H1 (cell line): ENCODE measurements around the gene THOC6.

Experiments used
- CHD1 ChIP-seq: IDR thresholded peaks from 2 replicates; pipeline ENCODE4 v1.6.1; 2012; ENCODE audit warnings: low read depth, low read length, improper control_type of control experiment
- JUND ChIP-seq: IDR thresholded peaks from 2 replicates; pipeline ENCODE4 v1.6.1; 2011; ENCODE audit warnings: mild to moderate bottlenecking, improper control_type of control experiment, low read length
- POLR2A ChIP-seq, 2 experiments: IDR thresholded peaks; 1 replicate in 1 of 2; 2 replicates in 1 of 2; pipeline ENCODE4 v1.6.1; 2011; ENCODE audit warnings: low read depth in 2 of 2, low read length in 2 of 2, mild to moderate bottlenecking in 2 of 2; ENCODE audit errors: control extremely low read depth in 1 of 2
- SIN3A ChIP-seq, 2 experiments: IDR thresholded peaks in 1 of 2; conservative IDR thresholded peaks in 1 of 2; 2 replicates each; pipeline ENCODE4 v1.6.1; 2011 to 2012; ENCODE audit warnings: low read length in 2 of 2, improper control_type of control experiment in 1 of 2, low read depth in 1 of 2, mild to moderate bottlenecking in 1 of 2
- SRF ChIP-seq: IDR thresholded peaks from 2 replicates; pipeline ENCODE4 v1.6.1; 2011; ENCODE audit warnings: mild to moderate bottlenecking, low read depth, low read length, moderate library complexity
- TF ChIP-seq, protein P1 (sequence below), 3 experiments: IDR thresholded peaks; 1 replicate in 2 of 3; 2 replicates in 1 of 3; pipeline versions ENCODE4 v1.5.1 to v1.6.1; 2011; ENCODE audit warnings: low read length in 3 of 3, mild to moderate bottlenecking in 3 of 3, inconsistent platforms in 2 of 3, low read depth in 1 of 3, moderate library complexity in 1 of 3; ENCODE audit not compliant: insufficient read depth in 1 of 3; ENCODE audit errors: control extremely low read depth in 1 of 3
- TF ChIP-seq, protein P2 (sequence below): IDR thresholded peaks from 2 replicates; pipeline ENCODE4 v1.6.1; 2012; ENCODE audit warnings: low read length, inconsistent platforms

DNA sequence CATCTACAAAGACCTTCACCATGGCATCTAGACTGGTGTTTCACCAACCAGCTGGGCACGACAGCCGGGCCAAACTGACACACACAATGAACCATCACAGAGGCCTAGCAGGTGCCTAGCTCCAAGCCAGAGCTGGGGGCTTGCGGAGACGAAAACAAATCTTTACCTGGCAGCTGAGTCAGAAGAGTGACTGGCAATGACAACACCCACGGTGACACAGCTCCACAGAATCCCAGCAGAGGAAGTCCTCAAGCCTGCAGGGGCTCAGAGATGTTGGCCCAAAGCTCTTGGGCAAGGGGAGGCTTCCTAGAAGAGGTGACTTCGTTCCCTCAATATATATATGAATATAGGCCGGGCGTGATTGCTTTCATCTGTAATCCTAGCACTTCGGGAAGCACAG is 27.7 kb downstream of the THOC6 start:
- TF ChIP-seq, protein P1, sequence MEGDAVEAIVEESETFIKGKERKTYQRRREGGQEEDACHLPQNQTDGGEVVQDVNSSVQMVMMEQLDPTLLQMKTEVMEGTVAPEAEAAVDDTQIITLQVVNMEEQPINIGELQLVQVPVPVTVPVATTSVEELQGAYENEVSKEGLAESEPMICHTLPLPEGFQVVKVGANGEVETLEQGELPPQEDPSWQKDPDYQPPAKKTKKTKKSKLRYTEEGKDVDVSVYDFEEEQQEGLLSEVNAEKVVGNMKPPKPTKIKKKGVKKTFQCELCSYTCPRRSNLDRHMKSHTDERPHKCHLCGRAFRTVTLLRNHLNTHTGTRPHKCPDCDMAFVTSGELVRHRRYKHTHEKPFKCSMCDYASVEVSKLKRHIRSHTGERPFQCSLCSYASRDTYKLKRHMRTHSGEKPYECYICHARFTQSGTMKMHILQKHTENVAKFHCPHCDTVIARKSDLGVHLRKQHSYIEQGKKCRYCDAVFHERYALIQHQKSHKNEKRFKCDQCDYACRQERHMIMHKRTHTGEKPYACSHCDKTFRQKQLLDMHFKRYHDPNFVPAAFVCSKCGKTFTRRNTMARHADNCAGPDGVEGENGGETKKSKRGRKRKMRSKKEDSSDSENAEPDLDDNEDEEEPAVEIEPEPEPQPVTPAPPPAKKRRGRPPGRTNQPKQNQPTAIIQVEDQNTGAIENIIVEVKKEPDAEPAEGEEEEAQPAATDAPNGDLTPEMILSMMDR (IDR thresholded peaks at IDR 0.05; ENCODE audit: control extremely low read depth in 1 of 3, insufficient read depth in 1 of 3, low read depth in 1 of 3, low read length in 3 of 3): no peak
- TF ChIP-seq SIN3A (conservative IDR thresholded peaks at IDR 0.05 in 1 of 2, IDR thresholded peaks at IDR 0.05 in 1 of 2; ENCODE audit: low read depth in 1 of 2, low read length in 2 of 2) (no peak), POLR2A (IDR thresholded peaks at IDR 0.05; ENCODE audit: control extremely low read depth in 1 of 2, low read depth in 2 of 2, low read length in 2 of 2) (no peak), SRF (no peak), CHD1 (no peak), JUND (no peak)
- TF ChIP-seq, protein P2, sequence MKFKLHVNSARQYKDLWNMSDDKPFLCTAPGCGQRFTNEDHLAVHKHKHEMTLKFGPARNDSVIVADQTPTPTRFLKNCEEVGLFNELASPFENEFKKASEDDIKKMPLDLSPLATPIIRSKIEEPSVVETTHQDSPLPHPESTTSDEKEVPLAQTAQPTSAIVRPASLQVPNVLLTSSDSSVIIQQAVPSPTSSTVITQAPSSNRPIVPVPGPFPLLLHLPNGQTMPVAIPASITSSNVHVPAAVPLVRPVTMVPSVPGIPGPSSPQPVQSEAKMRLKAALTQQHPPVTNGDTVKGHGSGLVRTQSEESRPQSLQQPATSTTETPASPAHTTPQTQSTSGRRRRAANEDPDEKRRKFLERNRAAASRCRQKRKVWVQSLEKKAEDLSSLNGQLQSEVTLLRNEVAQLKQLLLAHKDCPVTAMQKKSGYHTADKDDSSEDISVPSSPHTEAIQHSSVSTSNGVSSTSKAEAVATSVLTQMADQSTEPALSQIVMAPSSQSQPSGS: no peak
